GM19372 (cell line): ENCODE data around the gene HTT-AS.
"Not testable (repeated sequence)": the region's sequence is repeated elsewhere in the genome, so short reads cannot be mapped to it uniquely, and the experiment has no call there.

Experiments
- ATAC-seq: cut with Tn5 transposase; IDR thresholded peaks from one replicate; pipeline ENCODE4 v1.9.1; 2021; ENCODE audit warnings: mild to moderate bottlenecking, low read depth, moderate library complexity; ENCODE audit not compliant: unreplicated experiment

Gene HTT-AS

GRCh38 chr4:3059943-3060342, 14.4 kb downstream of the HTT-AS start:
- ATAC-seq: no peak

GRCh38 chr4:3054169-3054759, 20.1 kb downstream of the HTT-AS start:
- ATAC-seq: no peak

GRCh38 chr4:3051141-3051897, 23.0 kb downstream of the HTT-AS start:
- ATAC-seq: not testable (repeated sequence)

- peak; percentile 93 for ATAC-seq
Measured at GRCh38 chr4:3047464-3048286, 26.7 kb downstream of the HTT-AS start.

GRCh38 chr4:3046623-3047022, 27.7 kb downstream of the HTT-AS start:
- no peak for ATAC-seq

GRCh38 chr4:3046162-3046561, 28.2 kb downstream of the HTT-AS start:
- no peak for ATAC-seq

GRCh38 chr4:3044870-3045819, 29.2 kb downstream of the HTT-AS start:
- no peak for ATAC-seq

GRCh38 chr4:3043282-3044020, 30.9 kb downstream of the HTT-AS start:
- ATAC-seq: no peak

GRCh38 chr4:3042226-3042625, 32.1 kb downstream of the HTT-AS start:
- no peak for ATAC-seq

- no peak for ATAC-seq
Measured at GRCh38 chr4:3041192-3042142, 32.9 kb downstream of the HTT-AS start.

- peak; percentile 46 for ATAC-seq
Measured at GRCh38 chr4:3040452-3041191, 33.7 kb downstream of the HTT-AS start.

GRCh38 chr4:3039706-3040366, 34.5 kb downstream of the HTT-AS start:
- no peak for ATAC-seq

GRCh38 chr4:3037957-3038461, 36.3 kb downstream of the HTT-AS start:
- no peak for ATAC-seq

GRCh38 chr4:3036131-3036952, 38.0 kb downstream of the HTT-AS start:
- ATAC-seq: no peak

- no peak for ATAC-seq
Measured at GRCh38 chr4:3035674-3036073, 38.7 kb downstream of the HTT-AS start.

GRCh38 chr4:3035249-3035648, 39.1 kb downstream of the HTT-AS start:
- no peak for ATAC-seq
